GM19467 (cell line): Measurements from ENCODE around the gene RGS21.
"Not testable (repeated sequence)": the region's sequence is repeated elsewhere in the genome, so short reads cannot be mapped to it uniquely, and the experiment has no call there.

Source experiments
- ATAC-seq: cut with Tn5 transposase; IDR thresholded peaks from one replicate; pipeline ENCODE4 v1.9.1; 2021; ENCODE audit warnings: mild to moderate bottlenecking, moderate library complexity; ENCODE audit not compliant: unreplicated experiment

The RGS21 gene, protein sequence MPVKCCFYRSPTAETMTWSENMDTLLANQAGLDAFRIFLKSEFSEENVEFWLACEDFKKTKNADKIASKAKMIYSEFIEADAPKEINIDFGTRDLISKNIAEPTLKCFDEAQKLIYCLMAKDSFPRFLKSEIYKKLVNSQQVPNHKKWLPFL

DNA sequence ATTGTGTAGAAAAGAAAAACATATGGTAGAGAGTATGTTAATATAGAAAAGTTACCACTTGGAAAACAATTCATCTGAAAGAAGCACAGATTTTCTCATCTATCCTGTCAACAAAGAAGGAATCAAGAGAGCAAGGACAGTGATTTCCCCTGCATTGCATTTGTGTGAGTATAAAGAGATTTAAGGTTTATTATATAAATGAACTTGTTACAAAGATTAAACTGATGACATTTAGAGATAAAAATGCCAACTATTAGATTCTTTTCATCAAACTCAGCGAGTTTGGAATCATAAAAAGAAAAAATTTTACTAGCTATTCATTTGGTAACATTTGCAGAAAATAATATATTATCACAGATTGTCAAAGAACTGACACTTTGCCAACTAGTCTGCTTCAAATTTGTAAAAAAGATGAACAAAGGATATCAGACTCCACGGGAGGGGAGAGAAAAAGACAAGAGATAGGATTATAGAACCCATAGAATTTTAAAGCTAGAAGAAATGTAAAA, at the start of gene RGS21:
RGS21 (plus strand) TSS at position 51 of the 509 bp plus-strand sequence. CDS start 26,045 bp downstream, outside the sequence.
- ATAC-seq = no peak

GRCh38 chr1:192268468-192269052, 48.2 kb upstream of the RGS21 start:
- no peak for ATAC-seq

DNA sequence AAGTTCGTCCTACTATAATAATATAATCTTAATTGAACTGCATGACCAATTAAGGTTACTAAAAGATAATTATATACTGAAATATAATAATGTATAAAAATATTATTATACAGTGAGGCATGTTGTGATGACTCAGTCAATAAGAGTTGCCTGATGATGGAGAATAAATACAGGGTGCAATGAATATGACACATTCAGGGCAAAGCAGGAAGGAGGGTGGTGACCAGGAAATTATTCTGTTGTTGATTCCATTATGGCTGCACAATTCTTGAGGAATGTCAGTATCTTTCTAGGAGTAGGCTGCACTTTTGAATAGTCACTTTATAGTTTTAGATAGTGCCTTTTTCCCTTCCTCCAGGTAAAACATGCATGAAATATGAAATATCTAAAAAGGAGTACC, 46.4 kb upstream of the RGS21 start:
- ATAC-seq = no peak

DNA sequence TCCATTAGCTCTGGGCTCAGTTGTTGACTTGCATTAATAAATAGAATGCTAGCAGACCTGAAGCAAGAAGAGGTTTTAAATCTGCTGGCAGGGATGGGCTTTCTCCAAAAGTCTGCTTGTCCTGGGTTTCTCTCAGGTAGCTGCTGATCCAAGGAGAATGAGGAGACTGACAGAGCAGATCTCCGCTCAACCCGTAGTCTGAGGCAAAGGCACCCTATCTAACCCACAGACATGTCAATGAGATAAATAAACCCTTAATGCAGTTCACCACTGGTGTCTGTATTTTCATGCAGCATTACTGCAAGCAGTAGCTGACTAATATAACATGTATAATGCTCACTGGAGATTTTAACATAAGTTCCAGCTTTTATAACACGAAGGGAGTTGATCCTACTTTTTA, 44.1 kb upstream of the RGS21 start:
- no peak for ATAC-seq

GRCh38 chr1:192274588-192274987, 42.2 kb upstream of the RGS21 start:
- ATAC-seq = no peak

DNA sequence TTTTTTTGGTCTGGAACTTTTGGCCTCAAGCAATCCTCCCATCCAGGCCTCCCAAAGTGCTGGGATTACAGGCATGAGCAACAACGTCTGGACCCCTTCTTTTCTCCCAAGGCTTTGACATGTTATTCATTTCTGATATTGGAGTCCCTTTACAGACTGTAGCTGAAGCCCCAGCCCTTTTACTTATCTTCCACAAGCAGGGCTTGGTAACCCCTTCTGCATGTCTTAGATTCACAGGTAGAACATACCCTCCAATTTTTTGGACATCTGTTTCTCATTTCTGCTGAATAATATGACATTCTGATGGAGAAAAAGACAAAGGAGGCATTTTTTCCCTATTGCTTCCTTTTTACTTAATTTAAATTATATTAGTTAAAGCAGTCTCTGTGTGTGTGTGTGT, 39.2 kb upstream of the RGS21 start:
- ATAC-seq = no peak

DNA sequence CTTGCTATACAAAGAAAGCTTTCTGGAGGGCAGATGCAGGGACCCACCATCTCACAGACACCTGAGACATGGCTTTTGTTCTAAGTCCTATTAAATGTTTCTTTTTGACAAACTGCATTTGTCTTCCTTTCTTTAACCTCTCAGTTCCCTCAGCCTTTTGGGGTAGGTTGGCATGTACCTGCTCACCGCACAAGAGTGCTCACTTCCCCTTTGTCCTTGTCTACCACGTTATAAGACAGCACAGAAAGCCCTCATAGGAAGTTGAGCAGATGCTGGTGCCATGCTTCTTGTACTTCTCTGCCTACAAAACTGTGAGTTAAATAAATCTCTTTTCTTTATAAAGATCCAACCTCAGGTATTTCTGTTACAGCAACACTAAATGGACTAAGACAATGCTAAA, 31.9 kb upstream of the RGS21 start:
- no peak for ATAC-seq

DNA sequence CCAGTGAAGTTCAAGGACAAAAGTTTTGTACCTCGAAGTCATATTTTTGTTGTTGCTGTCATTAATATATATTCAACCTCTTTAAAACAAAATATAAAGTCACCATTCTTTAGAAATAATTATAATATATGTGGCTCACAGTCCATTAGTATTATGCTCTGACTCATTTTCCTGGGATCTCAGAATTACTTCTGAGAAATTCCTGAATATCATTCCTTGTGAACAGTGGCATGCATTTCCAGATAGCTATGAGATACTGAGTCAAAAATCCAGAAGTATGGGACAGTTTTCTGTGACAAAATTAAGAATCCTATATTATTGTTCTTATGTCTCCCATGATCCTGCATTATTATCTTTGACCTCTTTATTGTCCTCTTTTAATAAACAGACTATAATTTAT, 13.8 kb upstream of the RGS21 start:
- no peak for ATAC-seq

GRCh38 chr1:192308314-192308713, 8.5 kb upstream of the RGS21 start:
- ATAC-seq = not testable (repeated sequence)

DNA sequence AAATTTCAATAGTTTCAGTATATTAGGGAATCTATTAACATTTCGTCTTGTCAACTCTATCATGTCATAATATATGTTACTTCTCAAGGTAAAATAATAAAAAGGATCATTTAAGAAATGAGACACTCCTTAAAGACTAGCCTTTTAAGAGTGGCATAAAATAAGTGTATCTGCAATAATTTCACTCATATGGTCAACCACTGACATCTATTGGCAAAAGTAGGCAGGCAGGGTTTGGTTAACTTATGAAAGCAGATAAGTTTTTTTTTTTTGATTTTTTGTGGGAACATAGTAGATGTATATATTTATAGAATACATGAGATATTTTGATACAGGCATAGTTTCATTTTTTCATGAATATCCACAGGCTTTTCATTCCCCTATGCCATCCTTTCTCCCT, 5.5 kb upstream of the RGS21 start:
- ATAC-seq = no peak

GRCh38 chr1:192327997-192328396, 11.2 kb downstream of the RGS21 start:
- no peak for ATAC-seq

DNA sequence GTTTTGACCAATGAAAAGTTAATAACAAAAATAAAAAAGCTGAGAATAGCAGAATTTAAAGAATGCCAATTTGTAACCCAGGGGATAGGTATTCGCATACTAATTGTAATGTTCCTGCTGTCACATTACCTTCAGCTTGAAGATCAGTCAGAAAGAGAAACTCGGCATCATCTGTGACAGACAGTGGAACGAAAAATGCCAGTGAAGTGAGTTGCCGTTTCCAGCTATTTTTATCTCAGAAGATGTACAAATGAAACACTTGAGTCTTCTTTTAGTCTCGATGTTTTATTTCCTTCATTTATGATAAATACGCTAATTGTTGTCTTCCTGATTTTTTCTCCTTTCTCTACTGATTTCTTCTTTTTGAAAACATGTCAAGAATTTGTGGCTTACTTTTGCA, 26.1 kb downstream of the RGS21 start:
- no peak for ATAC-seq

GRCh38 chr1:192343344-192343743, 26.6 kb downstream of the RGS21 start:
- ATAC-seq = no peak

DNA sequence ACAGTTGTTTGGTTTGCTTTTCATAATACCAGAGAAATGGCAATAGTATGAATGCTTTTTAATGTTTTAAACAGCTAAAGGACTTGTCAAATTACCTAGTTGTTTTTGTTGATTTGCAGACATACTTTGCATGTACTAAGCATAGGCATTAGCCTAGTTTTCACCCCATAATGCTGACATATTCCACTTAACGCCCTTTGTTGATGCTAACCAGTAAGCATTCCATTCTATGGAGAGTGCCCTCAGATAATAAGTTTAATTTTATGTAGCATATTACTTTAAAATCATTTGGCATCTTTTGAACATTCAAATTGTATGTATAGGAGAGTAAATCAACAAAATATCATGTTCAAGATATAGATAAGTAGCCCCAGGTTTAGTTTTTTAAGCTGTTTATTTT, 32.5 kb downstream of the RGS21 start:
- ATAC-seq = no peak

GRCh38 chr1:192350356-192350755, 33.6 kb downstream of the RGS21 start:
- no peak for ATAC-seq

- ATAC-seq = no peak
Measured at GRCh38 chr1:192351550-192351949, 34.8 kb downstream of the RGS21 start.

DNA sequence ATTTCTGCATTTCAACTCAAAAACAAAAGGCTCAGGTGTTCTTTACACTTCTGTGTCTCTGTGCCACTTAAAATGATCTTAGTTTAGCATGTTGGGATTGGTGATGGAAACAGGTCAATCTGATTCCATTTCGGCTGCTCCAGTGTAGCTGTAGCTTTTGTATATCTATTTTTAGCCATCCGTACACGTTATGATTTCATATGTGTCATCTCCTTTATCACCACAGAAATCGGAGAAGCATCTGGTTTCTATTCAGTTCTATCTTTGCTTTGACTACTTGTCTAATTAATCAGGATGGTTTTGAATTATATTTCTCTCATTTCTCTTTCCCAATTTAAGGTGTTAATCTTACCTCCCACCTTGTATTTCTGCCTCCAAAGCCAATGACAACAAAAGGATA, 41.1 kb downstream of the RGS21 start:
- ATAC-seq = no peak

GRCh38 chr1:192358402-192358801, 41.6 kb downstream of the RGS21 start:
- no peak for ATAC-seq

GRCh38 chr1:192358822-192359221, 42.0 kb downstream of the RGS21 start:
- ATAC-seq = no peak

DNA sequence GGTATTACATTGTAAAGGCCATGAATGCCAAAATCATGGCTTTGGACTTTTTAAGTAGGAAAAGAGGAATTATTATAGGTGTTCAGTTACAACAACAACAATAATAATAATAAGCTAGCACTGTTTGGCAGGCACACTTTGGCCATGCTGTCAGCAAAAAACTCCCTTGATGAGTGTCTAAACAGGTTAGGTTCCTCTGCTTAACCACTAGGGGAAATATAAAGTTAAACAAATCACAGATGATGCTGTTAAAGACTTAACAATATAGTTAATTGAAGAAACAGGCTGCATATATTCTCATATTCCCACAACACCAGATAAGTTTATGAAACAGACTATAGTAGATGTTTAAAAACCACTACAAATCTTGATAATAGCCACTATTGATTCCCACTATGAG, 46.4 kb downstream of the RGS21 start:
- no peak for ATAC-seq

- no peak for ATAC-seq
Measured at GRCh38 chr1:192367436-192367835, 50.6 kb downstream of the RGS21 start.

DNA sequence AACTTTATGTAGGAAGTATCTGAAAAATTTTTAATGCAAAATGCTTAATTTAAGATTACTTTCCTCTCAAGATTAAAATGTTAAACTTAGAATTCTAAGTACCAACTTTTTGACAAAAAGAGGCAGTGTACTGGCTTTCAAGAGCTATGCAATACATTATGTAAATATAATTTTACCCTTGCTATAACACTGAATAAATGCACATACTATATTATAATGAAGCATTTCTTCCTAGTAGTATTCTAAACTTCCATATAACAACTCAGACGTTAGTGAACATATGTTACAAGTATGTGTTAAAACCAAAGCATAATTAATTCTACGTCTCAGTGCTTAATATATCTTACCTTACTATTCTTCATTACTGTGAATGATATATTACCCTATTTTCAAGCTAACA, 58.5 kb downstream of the RGS21 start:
- ATAC-seq = no peak

DNA sequence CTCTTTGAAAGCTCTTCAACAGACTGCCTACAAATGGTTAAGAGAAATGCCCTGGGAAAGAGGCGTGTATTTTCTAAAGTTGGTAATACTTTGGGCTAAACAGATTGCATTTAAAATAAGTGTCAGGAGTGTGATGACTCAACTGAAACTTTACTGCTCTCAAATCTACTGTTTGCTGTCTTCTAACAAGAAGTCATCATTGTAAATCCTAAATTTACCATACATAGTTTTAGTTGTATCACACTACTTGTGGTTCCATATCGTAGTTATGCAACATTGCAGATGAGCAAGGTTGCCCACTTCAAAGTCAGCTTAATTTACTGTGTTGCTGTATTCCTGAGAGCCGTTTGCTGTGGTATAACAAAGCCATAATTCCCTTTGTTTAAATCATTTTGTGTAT, 59.6 kb downstream of the RGS21 start:
- ATAC-seq = no peak
